GM12865 (cell line): Measurements from ENCODE around the gene RAB20.
"Not testable (repeated sequence)": the region's sequence is repeated elsewhere in the genome, so short reads cannot be mapped to it uniquely, and the experiment has no call there.

Source experiments
- DNase-seq: peaks from one replicate; pipeline ENCODE4 v3.0.0; 2010; ENCODE audit warnings: low read depth
- H3K4me3 ChIP-seq: 2 replicates; pipeline ENCODE4 v1.5.1; 2011; ENCODE audit warnings: mild to moderate bottlenecking, low read depth, low read length, control low read depth
- TF ChIP-seq, protein P1 (sequence below): IDR thresholded peaks from 2 replicates; pipeline ENCODE4 v1.5.1; 2011; ENCODE audit warnings: low read length, control low read depth, low read depth, inconsistent platforms; ENCODE audit not compliant: insufficient read depth; ENCODE audit errors: missing control alignments

RAB20 gene

DNA sequence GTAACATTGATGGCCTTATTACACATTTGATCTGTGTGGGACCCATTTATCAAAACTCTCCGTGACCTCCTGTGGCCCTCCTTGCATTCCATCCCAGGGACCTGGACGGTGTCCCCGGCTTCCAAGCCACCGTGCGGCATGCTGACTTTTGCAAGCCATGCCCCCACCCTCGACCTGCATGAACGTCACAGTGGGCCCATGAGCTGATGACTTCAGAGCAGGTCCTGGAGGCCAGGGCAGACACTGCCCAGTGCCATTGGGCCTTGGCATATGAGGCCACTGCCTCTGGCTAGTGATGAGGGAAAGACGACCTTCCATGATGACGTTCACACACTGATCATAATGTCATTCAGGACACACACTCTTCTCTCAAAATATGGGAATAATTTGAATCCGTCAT is 62.8 kb downstream of the RAB20 start:
- TF ChIP-seq, protein P1, sequence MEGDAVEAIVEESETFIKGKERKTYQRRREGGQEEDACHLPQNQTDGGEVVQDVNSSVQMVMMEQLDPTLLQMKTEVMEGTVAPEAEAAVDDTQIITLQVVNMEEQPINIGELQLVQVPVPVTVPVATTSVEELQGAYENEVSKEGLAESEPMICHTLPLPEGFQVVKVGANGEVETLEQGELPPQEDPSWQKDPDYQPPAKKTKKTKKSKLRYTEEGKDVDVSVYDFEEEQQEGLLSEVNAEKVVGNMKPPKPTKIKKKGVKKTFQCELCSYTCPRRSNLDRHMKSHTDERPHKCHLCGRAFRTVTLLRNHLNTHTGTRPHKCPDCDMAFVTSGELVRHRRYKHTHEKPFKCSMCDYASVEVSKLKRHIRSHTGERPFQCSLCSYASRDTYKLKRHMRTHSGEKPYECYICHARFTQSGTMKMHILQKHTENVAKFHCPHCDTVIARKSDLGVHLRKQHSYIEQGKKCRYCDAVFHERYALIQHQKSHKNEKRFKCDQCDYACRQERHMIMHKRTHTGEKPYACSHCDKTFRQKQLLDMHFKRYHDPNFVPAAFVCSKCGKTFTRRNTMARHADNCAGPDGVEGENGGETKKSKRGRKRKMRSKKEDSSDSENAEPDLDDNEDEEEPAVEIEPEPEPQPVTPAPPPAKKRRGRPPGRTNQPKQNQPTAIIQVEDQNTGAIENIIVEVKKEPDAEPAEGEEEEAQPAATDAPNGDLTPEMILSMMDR = no peak
- H3K4me3 ChIP-seq = no peak overlapping the region
- DNase-seq = no peak

DNA sequence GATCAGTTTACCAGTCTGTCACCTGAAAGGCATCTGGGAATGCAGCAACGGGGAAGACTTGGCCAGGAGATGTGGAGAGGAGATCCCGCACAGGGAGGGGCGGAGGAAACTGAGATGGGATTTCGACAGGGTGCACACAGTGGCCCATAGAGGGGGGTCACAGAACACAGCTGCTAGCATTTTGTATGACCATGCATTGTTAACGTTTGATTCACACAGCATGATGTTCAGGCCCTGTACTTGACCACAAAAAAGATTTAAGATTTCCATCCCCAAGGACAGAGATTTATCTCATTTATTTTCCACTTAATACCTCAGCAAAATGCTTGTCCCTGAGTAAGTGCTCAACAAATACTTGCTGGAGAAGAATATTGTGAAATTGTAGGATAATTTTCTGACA is 63.2 kb downstream of the RAB20 start:
- DNase-seq = no peak
- TF ChIP-seq, protein P1 = no peak
- H3K4me3 ChIP-seq = no peak overlapping the region

DNA sequence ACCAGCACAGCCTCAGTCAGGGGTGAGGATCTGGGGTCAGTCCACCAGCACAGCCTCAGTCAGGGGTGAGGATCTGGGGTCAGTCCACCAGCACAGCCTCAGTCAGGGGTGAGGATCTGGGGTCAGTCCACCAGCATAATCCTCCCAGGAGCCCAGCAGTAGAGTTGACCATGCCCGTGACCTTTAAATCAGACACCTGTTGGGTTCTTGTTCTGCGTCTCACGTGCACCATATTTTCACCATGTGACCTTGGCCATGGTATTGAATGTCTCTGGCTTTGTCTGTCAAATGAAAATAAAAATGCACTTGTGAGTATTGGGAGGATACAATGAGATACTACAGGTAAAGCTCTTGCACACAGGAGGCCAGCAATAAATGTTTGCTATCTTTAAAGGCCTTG is 63.6 kb downstream of the RAB20 start:
- not testable (repeated sequence) for DNase-seq

DNA sequence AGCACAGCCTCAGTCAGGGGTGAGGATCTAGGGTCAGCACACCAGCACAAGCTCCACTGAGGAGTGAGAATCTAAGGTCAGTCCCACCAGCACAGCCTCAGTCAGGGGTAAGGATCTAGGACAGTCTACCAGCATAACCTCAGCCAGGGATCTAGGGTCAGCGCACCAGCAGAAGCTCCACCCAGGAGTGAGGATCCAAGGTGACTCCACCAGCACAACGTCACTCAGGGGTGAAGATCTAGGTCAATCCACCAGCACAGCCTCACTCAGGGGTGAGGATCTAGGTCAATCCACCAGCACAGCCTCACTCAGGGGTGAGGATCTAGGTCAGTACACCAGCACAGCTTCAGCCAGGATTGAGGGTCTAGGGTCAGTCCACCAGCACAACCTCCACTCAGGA is 64.5 kb downstream of the RAB20 start:
- TF ChIP-seq, protein P1 = no peak
- H3K4me3 ChIP-seq = no peak overlapping the region
- DNase-seq = no peak

More for the DNA sequence above, 63.6 kb downstream of the RAB20 start:
- H3K4me3 ChIP-seq = not testable (repeated sequence)

DNA sequence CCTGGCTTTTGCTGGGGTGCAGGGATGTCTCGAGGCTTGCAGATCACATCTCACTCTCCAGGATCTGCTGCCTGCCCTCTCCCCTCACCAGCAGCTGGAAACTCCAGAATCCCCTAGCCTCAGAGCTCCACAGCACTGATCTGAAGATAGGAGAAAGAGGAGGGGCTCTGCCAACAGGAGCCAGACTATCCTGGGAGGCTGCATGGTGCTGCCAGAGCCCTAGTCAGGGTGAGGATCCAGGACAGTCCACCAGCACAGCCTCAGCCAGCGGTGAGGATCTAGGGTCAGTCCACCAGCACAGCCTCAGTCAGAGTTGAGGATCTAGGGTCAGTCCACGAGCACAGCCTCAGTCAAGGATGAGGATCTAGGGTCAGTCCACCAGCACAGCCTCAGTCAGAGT is 65.2 kb downstream of the RAB20 start:
- no peak overlapping the region for H3K4me3 ChIP-seq
- no peak for DNase-seq
- TF ChIP-seq, protein P1 = no peak

DNA sequence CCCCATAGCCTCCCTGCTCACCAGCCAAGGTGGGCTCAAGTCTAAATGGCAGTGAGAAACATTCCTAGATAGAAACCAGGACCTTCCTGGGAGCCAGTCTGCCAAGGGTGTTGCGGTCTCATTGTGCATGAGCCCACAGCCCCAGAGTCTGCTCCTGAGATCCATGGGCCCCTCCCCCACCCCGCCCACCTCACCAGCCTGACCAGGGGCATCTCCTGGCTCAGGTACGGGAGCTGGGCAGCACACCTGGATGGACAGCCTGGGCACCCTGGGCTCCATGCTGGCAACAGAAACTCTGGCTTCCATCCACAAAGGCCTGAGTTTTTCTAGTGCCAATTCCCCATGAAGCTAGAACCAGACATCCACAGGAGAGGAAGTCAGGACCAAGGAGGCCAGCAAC is 65.6 kb downstream of the RAB20 start:
- TF ChIP-seq, protein P1 = no peak

DNA sequence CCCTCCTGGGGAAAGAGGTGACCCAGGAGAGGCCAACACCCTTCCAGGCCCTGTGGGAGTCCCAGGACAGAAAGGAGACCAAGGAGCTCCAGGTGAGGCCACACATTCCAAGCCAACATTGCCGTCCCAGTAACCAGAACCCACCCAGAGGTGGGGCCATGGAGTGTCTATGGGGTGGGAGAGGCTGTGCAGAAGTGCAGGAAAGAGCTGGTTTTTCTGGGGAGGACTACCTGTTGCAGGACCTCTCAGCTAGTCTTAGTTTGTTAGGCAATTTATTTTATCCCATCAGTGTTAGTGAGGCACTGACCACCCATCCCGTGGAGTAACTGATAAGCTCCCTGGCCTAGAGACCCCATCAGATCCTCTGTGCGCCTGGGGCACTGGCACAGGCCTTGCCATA is 66.1 kb downstream of the RAB20 start:
- TF ChIP-seq, protein P1 = no peak
- no peak overlapping the region for H3K4me3 ChIP-seq
- no peak for DNase-seq

More for the DNA sequence above, 65.6 kb downstream of the RAB20 start:
- DNase-seq = no peak
- no peak overlapping the region for H3K4me3 ChIP-seq

DNA sequence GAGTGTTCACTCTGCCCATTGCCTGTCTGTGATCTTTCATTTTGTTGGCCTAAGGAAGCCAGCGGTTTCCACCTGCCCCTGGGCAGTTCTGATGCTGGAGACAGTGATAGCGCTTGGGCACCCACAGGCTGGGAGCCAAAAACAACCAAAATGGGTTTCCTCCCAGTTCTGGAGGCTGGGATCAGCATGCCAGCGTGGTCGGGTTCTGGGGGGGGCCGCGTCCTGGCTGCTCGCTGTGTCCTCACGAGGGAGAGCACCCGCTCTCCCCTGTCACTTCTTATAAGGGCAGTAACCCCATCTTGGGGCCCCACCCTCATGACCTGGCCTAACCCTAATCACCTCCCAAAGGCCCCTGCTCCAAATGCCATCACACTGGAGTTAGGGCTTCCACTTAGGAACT is 67.9 kb downstream of the RAB20 start:
- TF ChIP-seq, protein P1 = no peak
- no peak overlapping the region for H3K4me3 ChIP-seq
- no peak for DNase-seq
